Measurements from ENCODE around the gene CHML.

The CHML gene

GRCh38 chr1:241639623-241640148 lies 483 bp downstream of the CHML start (continued):
- TF ChIP-seq MZF1 (tag by site-specific recombination; IDR thresholded peaks at IDR 0.05; ENCODE audit: borderline replicate concordance) (no peak), ZNF416 (tag by site-specific recombination; IDR thresholded peaks at IDR 0.05) (no peak), GLIS2 (tag by site-specific recombination; IDR thresholded peaks at IDR 0.05) (peak; percentile 79), ZNF791 (tag by site-specific recombination; IDR thresholded peaks at IDR 0.05) (no peak), KLF8 (tag by site-specific recombination; IDR thresholded peaks at IDR 0.05) (peak; percentile 57; the same call in 1 of the 2 replicates), ZNF214 (tag by site-specific recombination; IDR thresholded peaks at IDR 0.05; ENCODE audit: borderline replicate concordance) (no peak), ZNF280D (tag by site-specific recombination; IDR thresholded peaks at IDR 0.05) (no peak), ZNF623 (tag by site-specific recombination; IDR thresholded peaks at IDR 0.05) (no peak), ZEB2 (tag by site-specific recombination; IDR thresholded peaks at IDR 0.05) (no peak), MYNN (tag by site-specific recombination; IDR thresholded peaks at IDR 0.05; ENCODE audit: borderline replicate concordance) (no peak), IKZF3 (tag by site-specific recombination; IDR thresholded peaks at IDR 0.05) (no peak), ZNF707 (tag by site-specific recombination; IDR thresholded peaks at IDR 0.05) (no peak), ZNF114 (tag by site-specific recombination; IDR thresholded peaks at IDR 0.05) (no peak), KLF17 (tag by site-specific recombination; IDR thresholded peaks at IDR 0.05) (peak; percentile 35; the same call in 1 of the 2 replicates), TSHZ1 (tag by site-specific recombination; IDR thresholded peaks at IDR 0.05; ENCODE audit: borderline replicate concordance) (no peak), ZNF248 (tag by site-specific recombination; IDR thresholded peaks at IDR 0.05) (no peak), GLIS1 (tag by site-specific recombination; IDR thresholded peaks at IDR 0.05) (peak; percentile 84; the same call in 1 of the 2 replicates), ZNF155 (tag by site-specific recombination; IDR thresholded peaks at IDR 0.05) (no peak), YY1 (tag by site-specific recombination; IDR thresholded peaks at IDR 0.05) (peak; percentile 42; the same call in 1 of the 2 replicates), PRDM4 (tag by site-specific recombination; IDR thresholded peaks at IDR 0.05) (no peak), MEIS1 (CRISPR knock-in tag; IDR thresholded peaks at IDR 0.05; ENCODE audit: borderline replicate concordance) (no peak), ZNF514 (tag by site-specific recombination; IDR thresholded peaks at IDR 0.05) (no peak), ZNF398 (tag by site-specific recombination; IDR thresholded peaks at IDR 0.05) (peak; percentile 51), ZNF792 (tag by site-specific recombination; IDR thresholded peaks at IDR 0.05) (0 out of 2 replicates have a peak, but pooled peaks have one; percentile 36), ZNF366 (tag by site-specific recombination; conservative IDR thresholded peaks at IDR 0.05) (no peak), YY2 (tag by site-specific recombination; IDR thresholded peaks at IDR 0.05) (no peak)

Data from HEK293 (cell line).